K562 (cell line): ENCODE measurements around the gene RTN4. TPM values are rescaled to one million over a fixed set of nuclear protein-coding genes. Genes with fewer than 3 reads are reported as not detected.
A peak's percentile ranks its signal among the peaks of the same experiment; 100 is the strongest.

Source experiments
- FOXA1 ChIP-seq: fragments of 450-650 bp; IDR thresholded peaks from 2 replicates; pipeline ENCODE4 v1.6.1; 2016; ENCODE audit warnings: mild to moderate bottlenecking, borderline replicate concordance
- HDAC8 ChIP-seq: fragments of 450-650 bp; IDR thresholded peaks from 2 replicates; pipeline ENCODE4 v1.6.1; 2016; ENCODE audit warnings: mild to moderate bottlenecking, missing genetic modification characterization, moderate library complexity, missing compliant biosample characterization
- KDM1A ChIP-seq, 2 experiments: fragments of 450-650 bp; IDR thresholded peaks; 2 replicates each; pipeline ENCODE4 v1.6.1; 2016; ENCODE audit warnings: mild to moderate bottlenecking in 2 of 2
- NELFE ChIP-seq: IDR thresholded peaks from 2 replicates; pipeline ENCODE4 v1.6.1; 2011; ENCODE audit warnings: mild to moderate bottlenecking; ENCODE audit not compliant: insufficient read depth, insufficient read length
- NFE2L1 ChIP-seq: fragments of 450-650 bp; IDR thresholded peaks from 2 replicates; pipeline ENCODE4 v1.6.1; 2016; ENCODE audit warnings: missing genetic modification characterization, low read depth, mild to moderate bottlenecking, missing compliant biosample characterization, moderate library complexity, borderline replicate concordance
- NFRKB ChIP-seq: fragments of 450-650 bp; IDR thresholded peaks from 2 replicates; pipeline ENCODE4 v1.6.1; 2016; ENCODE audit warnings: low read depth
- PHB2 ChIP-seq: fragments of 450-650 bp; IDR thresholded peaks from 2 replicates; pipeline ENCODE4 v1.6.1; 2017; ENCODE audit warnings: low read depth
- POLR2H ChIP-seq: IDR thresholded peaks from 2 replicates; pipeline ENCODE4 v1.6.1; 2016; ENCODE audit warnings: missing genetic modification characterization, low read depth, mild to moderate bottlenecking, control low read depth, missing compliant biosample characterization, moderate library complexity
- RBM39 ChIP-seq: fragments of 200-400 bp; formaldehyde crosslinking; optimal IDR thresholded peaks from 2 replicates; pipeline ENCODE3; 2018; ENCODE audit warnings: low read depth, low read length
- SLC30A9 ChIP-seq: fragments of 250-450 bp; sonication (Bioruptor Pico); IDR thresholded peaks from 2 replicates; pipeline ENCODE4 v1.8.0; 2022; ENCODE audit warnings: mild to moderate bottlenecking, moderate library complexity
- SMC3 ChIP-seq: conservative IDR thresholded peaks from 2 replicates; pipeline ENCODE4 v1.6.1; 2011; ENCODE audit warnings: low read depth, low read length, improper control_type of control experiment; ENCODE audit not compliant: insufficient read depth
- TAF9B ChIP-seq: fragments of 450-650 bp; IDR thresholded peaks from 2 replicates; pipeline ENCODE4 v1.6.1; 2018; ENCODE audit warnings: mild to moderate bottlenecking; ENCODE audit not compliant: partially characterized antibody
- ZNF584 ChIP-seq: fragments of 200-800 bp; sonication (Bioruptor generic); IDR thresholded peaks from 2 replicates; pipeline ENCODE4 v1.6.1; 2016; ENCODE audit warnings: low read depth, mild to moderate bottlenecking, missing genetic modification characterization, missing compliant biosample characterization
- polyA plus RNA-seq, 8 experiments: library from polyadenylated mRNA; depleted of rRNA in 4 of 8; stranded (reverse) in 5 of 8; unstranded in 3 of 8; fragments of >200 nt; fragmentation: Nextera tagmentation in 2 of 8; fragmentation: Illumina TruSeq in 1 of 8; extraction: Ambion mirVana in 2 of 8; extraction: Trizol in 1 of 8; gene quantifications; 2 replicates each; pipeline versions ENCODE4 v1.2.1 to v1.2.3, GENCODE V29; 2011 to 2014; ENCODE audit warnings: inconsistent platforms in 1 of 8, missing spikeins in 1 of 8
- total RNA-seq, 7 experiments: library from RNA; depleted of rRNA in 6 of 7; stranded (reverse); fragments of >200 nt in 6 of 7; fragmentation: Illumina TruSeq in 2 of 7; extraction: Trizol in 2 of 7; gene quantifications; 2 replicates each; pipeline versions ENCODE4 v1.2.1 to v1.2.3, GENCODE V29; 2011 to 2021; ENCODE audit warnings: low replicate concordance in 1 of 7
- TF ChIP-seq, protein P1 (sequence below), 2 experiments: fragments of 450-650 bp in 1 of 2; IDR thresholded peaks; 2 replicates each; pipeline ENCODE4 v1.6.1; 2011 to 2017; ENCODE audit warnings: low read depth in 2 of 2, antibody characterized with exemption in 1 of 2, borderline replicate concordance in 1 of 2, low read length in 1 of 2, mild to moderate bottlenecking in 1 of 2, mixed read lengths in 1 of 2; ENCODE audit not compliant: control insufficient read depth in 1 of 2
- TF ChIP-seq, protein P2 (sequence below), 2 experiments: fragments of 450-650 bp in 1 of 2; sonication (generic) in 1 of 2; formaldehyde crosslinking in 1 of 2; IDR thresholded peaks in 1 of 2; conservative IDR thresholded peaks in 1 of 2; 2 replicates each; pipeline versions ENCODE4 v1.6.1 to v1.8.1; 2016 to 2023; ENCODE audit warnings: mild to moderate bottlenecking in 2 of 2, moderate library complexity in 2 of 2, inconsistent platforms in 1 of 2, missing genetic modification reagents in 1 of 2

The RTN4 gene
- total and polyA plus RNA-seq, 9 of the 15 experiments (the other 6 are each of a cell fraction or from before 2014, with no cell fraction given), result 73.0 to 248 (median 116) TPM

DNA sequence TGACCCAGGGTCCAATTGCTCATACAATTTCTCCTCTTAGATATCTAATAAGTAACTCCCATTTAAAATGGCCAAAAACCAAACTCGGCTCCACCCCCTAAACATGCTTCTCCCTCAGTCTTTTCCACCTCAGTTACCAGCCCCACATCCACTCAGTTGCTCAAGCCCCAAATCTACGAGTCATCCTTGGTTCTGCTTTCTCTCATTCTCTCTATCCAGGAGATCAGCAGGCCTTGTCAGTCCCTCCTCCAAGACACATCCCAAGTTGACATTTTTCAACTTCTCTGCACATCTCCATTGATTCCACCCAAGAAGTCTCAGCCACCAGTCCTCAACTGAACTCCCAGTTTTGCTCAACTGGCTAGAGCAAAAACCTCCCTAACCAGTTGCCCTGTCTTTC lies 40.5 kb upstream of the RTN4 start (continued):
- no peak for TF ChIP-seq ZNF584 (CRISPR knock-in tag)
- no peak for TF ChIP-seq HDAC8 (tag)
- TF ChIP-seq TAF9B, result no peak
- no peak for TF ChIP-seq NFE2L1 (tag)
- TF ChIP-seq, protein P1, sequence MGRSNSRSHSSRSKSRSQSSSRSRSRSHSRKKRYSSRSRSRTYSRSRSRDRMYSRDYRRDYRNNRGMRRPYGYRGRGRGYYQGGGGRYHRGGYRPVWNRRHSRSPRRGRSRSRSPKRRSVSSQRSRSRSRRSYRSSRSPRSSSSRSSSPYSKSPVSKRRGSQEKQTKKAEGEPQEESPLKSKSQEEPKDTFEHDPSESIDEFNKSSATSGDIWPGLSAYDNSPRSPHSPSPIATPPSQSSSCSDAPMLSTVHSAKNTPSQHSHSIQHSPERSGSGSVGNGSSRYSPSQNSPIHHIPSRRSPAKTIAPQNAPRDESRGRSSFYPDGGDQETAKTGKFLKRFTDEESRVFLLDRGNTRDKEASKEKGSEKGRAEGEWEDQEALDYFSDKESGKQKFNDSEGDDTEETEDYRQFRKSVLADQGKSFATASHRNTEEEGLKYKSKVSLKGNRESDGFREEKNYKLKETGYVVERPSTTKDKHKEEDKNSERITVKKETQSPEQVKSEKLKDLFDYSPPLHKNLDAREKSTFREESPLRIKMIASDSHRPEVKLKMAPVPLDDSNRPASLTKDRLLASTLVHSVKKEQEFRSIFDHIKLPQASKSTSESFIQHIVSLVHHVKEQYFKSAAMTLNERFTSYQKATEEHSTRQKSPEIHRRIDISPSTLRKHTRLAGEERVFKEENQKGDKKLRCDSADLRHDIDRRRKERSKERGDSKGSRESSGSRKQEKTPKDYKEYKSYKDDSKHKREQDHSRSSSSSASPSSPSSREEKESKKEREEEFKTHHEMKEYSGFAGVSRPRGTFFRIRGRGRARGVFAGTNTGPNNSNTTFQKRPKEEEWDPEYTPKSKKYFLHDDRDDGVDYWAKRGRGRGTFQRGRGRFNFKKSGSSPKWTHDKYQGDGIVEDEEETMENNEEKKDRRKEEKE (IDR thresholded peaks at IDR 0.05; ENCODE audit: borderline replicate concordance in 1 of 2, control insufficient read depth in 1 of 2, low read depth in 2 of 2, low read length in 1 of 2), result no peak
- TF ChIP-seq RBM39, result no peak
- TF ChIP-seq SLC30A9, result no peak
- no peak for TF ChIP-seq NELFE
- TF ChIP-seq SMC3, result no peak
- no peak for TF ChIP-seq PHB2
- no peak for TF ChIP-seq FOXA1
- TF ChIP-seq, protein P2, sequence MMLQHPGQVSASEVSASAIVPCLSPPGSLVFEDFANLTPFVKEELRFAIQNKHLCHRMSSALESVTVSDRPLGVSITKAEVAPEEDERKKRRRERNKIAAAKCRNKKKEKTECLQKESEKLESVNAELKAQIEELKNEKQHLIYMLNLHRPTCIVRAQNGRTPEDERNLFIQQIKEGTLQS (IDR thresholded peaks at IDR 0.05), result peak; percentile 25; the same call in 1 of the 2 replicates
- TF ChIP-seq, protein P2 (CRISPR knock-in tag; conservative IDR thresholded peaks at IDR 0.05), result no peak
- TF ChIP-seq NFRKB, result no peak
- TF ChIP-seq KDM1A (IDR thresholded peaks at IDR 0.05), result no peak
- TF ChIP-seq POLR2H, result no peak
